ENCODE data around the gene HCK.
"Not testable (repeated sequence)": the region's sequence is repeated elsewhere in the genome, so short reads cannot be mapped to it uniquely, and the experiment has no call there.

DNA sequence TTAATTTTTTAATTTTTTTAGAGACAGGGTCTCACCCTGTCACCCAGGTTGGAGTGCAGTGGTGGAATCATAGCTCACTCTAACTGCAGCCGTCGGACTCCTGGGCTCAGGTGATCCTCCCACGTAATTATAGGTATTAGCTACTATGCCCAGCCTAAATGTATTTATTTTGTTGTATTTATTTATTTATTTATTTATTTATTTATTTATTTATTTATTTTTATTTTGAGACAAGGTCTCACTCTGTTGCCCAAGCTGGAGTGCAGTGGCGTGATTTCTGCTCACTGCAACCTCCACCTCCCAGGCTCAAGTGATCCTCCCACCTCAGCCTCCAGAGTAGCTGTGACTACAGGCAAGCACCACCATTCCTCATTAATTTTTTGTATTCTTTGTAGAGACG is 66.4 kb downstream of the HCK start:
- TF ChIP-seq CTCF, POLR2A (IDR thresholded peaks at IDR 0.05): not testable (repeated sequence)

Measured in esophagus squamous epithelium (tissue), 4 donors.